Breast epithelium (tissue), 3 donors: Measurements from ENCODE around the gene NRXN3.

Experiments used
- CTCF ChIP-seq, 3 donors: fragments of 450-650 bp; IDR thresholded peaks; one replicate each; pipeline ENCODE4 v1.5.1; 2016 to 2017; ENCODE audit warnings: antibody characterized with exemption in 3 of 3, mild to moderate bottlenecking in 3 of 3, moderate library complexity in 3 of 3
- POLR2A ChIP-seq: fragments of 450-650 bp; IDR thresholded peaks from one replicate; pipeline ENCODE4 v1.6.1; 2016; ENCODE audit warnings: antibody characterized with exemption, mild to moderate bottlenecking, moderate library complexity
- POLR2AphosphoS5 ChIP-seq, 3 donors: sonication (generic); formaldehyde crosslinking; IDR thresholded peaks; one replicate each; pipeline ENCODE4 v1.6.1; 2017; ENCODE audit warnings: antibody characterized with exemption in 3 of 3

GRCh38 chr14:79820866-79821535 lies 1650.8 kb downstream of the NRXN3 start:
- TF ChIP-seq CTCF (IDR thresholded peaks at IDR 0.05) = no peak
- TF ChIP-seq POLR2A = no peak
- no peak for TF ChIP-seq POLR2AphosphoS5 (IDR thresholded peaks at IDR 0.05)
